Left colon (tissue), 2 donors: ENCODE results near the gene INF2. TPM values are rescaled to one million over a fixed set of nuclear protein-coding genes. Genes with fewer than 3 reads are reported as not detected.

ENCODE experiments used
- ATAC-seq: fragments of 200-7000 bp; cut with Tn5 transposase; one replicate; pipeline ENCODE4 v1.9.1; 2020; ENCODE audit warnings: mild to moderate bottlenecking, moderate library complexity
- DNase-seq, 2 donors: peaks; one replicate each; pipeline ENCODE4 v3.0.0-alpha.2; 2020
- intact Hi-C, 2 donors: fragments of 100-400 bp; cut with DNase I in 1 of 2; cut with micrococcal nuclease in 1 of 2; formaldehyde crosslinking; loops; one replicate each; pipeline versions ENCODE4 v1.11.2 to v1.14.0; 2022; cut with DNase I, micrococcal nuclease
- total RNA-seq, 2 donors: library from RNA; stranded (reverse); fragmentation: NEBNext Ultra II Directional; extraction: Animal tissue kit (Norgen Biotek cat#: 25700); gene quantifications; one replicate each; pipeline ENCODE4 v1.2.1, GENCODE V29; 2021
- donor health status: DM: no; HTN: no; CAD: no.
- donor health status: DM: yes; HTN: yes; CAD: no.

Gene INF2
- total RNA-seq, 2 donors from 2014 or later: 187 to 203 TPM

DNA sequence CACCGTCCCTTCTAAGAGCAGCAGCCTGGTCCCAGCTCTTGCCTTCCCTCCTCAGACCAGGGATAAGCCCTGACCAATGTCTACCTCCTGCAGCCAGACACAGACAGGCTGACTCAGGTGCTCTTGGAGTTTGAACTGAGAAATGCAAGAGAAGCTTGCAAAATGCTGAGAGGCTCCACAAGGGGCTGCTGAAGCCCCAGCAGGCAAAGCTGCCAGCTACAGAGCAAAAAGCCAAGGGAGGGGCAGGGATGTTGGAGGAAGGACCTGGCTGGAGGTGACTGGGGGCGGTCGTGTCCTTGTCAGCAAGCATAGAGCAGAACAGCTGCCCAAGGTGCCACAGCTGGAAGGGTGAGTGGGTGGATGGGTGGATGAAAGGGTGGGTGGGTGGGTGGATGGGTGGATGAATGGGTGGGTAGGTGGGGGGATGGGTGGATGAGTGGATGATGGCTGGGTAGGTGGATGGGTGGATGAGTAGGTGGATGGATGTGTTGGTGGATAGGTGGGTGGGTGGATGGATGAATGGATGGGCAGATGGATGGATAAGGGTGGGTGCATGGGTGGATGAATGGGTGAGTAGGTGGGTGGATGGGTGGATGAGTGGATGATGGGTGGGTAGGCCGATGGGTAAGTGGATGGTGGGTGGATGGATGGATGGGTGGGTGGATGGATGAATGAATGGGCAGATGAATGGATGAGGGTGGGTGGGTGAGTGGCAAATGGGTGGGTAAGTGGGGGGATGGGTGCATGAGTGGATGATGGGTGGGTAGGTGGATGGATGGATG lies 4.0 kb upstream of the INF2 start:
- DNase-seq (peak in 1 of 2 donors; percentile 24), ATAC-seq (no peak)
- intact Hi-C loops: no loop called here

DNA sequence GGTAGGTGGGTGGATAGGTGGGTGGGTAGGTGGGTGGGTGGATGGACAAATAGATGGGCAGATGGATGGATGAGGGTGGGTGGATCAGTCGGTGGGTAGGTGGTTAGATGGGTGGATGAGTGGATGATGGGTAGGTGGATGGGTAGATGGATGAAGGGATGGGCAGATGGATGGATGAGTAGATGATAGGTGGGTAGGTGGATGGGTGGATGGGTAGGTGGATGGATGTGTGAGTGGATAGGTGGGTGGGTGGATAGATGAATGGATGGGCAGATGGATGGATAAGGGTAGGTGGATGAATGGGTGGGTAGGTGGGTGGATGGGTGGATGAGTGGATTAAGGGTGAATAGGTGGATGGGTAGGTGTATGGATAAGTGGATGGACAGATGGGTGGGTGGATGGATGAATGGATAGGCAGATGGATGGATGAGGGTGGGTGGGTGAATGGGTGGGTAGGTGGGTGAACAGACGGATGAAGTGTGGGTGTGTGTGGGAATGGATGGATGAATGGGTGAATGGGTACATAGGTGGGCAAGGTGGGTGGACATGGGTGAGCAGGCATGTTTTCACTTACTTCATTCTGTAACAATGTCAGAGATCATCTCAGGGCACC lies 3.3 kb upstream of the INF2 start:
- ATAC-seq (no peak), DNase-seq (no peak)
- intact Hi-C loops: no loop called here

DNA sequence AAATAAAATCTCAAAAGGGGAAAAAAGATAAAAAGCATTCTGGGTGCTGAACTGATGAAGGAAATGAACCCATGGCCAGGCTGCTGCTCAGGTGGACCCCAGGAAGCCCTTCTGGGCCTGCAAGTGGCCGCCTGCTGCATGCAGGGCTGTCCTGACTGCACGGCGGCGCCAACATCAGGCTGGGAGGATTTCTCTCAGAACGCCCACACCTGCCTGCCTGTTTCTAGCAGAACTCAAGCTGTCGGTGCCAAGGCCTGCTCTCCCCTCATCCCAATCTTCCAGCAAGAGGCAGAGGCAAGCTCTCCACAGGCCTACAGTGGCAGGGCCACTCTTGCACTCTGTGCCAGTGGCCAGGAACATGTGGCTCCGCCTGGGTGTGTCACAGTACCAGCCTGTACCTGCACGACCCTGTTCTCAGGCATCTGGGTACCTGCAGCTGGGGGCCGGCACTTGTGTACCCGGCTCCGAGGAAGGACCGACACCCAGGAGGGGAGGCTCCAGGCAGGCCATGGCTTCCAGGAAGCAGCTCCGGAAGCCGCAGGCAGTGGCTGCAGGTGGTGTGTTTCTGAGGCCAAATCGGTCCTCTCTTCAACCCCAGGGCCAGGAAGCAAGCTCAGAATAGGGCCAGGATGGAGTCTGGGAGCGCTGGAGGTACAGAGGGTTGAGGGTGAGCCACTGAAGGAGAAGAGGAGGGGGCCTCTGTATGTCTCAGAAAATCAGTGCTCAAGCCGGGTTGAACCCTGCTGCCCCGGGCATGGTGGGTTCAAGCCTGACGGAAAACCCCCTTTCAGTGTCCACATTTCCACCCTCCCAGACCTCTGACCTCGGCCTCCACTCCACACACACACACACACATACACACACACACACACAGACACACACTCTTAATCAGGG lies 2.5 kb upstream of the INF2 start:
- DNase-seq (peak; percentile 57 to 81), ATAC-seq (peak; percentile 6)
- intact Hi-C loops: no loop called here

DNA sequence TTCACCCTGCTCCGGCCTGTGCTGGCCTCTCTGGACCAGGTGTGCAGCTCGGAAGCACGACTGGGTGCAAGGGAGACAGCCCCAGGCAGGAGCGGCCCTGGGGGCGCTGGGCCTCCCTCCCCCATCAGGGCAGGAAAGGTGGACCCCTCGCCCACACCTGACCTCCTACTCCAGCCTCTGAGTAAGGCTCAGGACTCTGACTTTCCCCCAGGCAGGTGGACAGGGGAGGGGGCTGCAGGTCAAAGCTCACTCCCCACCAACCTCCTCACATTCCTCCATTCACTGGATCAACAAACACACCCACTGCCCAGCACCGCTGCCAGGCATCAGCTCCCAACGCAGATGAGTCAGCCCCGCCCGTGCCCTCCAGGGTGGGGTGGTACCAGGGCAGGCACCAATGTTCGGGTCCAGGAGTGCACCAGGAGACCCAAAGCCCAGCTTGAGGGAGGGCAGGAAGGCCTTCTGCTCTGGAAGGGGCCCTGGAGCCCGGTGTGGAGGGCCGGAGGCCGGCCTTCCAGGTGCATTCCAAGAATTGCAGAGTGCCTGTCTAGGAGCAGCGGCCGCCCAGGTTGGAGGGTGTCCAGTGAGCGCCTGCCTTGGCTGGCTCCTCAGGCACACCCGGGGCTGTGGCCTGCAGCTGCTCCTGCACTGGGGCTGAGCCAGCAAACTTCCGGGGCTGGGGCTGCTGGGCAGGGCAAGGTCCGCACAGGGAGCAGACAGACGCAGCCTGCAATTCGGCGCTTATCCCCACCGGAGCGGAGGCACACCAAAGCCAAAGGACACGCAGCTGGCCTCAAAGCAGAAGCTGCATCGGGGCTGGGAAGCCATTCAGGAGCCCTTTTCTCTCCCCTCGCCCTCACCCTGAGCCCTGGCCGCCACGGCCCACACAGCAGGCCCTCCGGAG lies 1.6 kb upstream of the INF2 start:
- intact Hi-C loops: no loop called here
- DNase-seq (peak; percentile 91 to 95), ATAC-seq (peak; percentile 74)

DNA sequence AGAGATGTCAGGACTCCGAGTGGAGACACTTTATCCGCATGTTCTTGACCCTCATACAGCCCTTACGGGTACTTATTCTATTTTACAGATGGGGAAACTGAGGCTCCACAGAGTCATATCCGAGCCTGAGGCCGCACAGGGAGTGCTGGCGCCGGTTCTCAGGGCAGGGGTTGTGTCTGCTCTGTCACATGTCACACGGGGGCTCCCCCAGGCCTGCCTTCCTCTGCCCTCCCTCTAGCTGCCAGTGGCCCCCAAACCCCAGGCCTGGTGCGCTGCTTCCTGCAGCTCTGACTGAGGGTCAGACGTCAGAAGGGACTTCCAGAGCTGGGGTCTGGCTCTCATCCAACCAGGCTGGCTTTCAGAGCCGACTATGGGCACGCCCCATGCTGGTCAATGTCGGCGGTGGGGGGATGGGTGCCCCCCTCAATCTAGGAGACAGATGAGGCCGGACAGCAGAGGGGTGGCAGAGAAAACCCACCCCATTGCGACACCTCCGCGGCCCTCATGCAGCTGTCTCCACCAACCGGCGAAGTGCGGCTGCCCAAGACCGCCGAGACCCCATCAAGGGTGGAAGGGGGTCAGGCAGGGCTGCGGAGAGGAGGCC lies 811 bp upstream of the INF2 start:
- DNase-seq (peak; percentile 77 to 81), ATAC-seq (peak; percentile 27)
- intact Hi-C loops: no loop called here

DNA sequence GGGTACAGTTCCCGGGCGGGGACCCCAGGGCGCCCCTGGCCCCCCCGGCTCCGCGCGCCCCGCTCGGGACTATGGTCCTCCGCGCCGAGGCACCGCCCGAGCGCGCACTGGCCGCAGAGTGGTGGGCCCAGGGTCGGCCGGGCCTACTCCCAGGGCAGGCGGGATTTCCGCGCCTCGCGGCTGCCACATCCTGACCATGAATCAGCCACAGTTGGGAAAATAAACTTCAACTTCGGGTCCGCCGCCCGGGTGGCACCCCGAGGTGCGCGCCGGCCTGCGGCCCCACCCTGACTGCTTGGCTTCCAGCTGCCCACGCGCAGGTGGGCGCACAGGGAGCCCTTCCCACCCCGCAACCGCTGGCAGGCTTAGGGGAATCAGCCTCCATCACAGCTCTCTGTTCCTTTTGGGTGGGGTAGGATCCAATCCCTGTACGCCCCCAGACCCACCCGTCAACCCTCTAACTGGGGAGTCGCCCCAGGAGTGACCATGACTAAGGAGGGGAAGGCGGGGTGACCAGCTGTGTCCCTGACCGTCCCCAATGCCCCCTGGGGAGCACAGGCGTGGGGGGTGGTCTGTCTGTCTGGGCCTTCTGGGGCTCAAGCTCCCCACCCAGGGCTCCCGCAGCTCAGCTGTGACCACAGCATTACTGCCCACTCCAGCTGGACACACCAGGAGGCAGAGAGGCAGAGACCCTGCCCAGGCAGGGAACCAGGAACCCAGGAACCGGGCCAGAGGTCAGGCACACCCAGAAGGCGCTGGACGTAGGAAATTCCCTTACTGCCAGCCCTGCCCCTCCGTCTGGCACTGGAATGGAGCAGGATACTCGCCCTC lies 678 bp downstream of the INF2 start:
- DNase-seq (peak; percentile 78 to 79), ATAC-seq (peak; percentile 39)
- intact Hi-C loops: no loop called here

DNA sequence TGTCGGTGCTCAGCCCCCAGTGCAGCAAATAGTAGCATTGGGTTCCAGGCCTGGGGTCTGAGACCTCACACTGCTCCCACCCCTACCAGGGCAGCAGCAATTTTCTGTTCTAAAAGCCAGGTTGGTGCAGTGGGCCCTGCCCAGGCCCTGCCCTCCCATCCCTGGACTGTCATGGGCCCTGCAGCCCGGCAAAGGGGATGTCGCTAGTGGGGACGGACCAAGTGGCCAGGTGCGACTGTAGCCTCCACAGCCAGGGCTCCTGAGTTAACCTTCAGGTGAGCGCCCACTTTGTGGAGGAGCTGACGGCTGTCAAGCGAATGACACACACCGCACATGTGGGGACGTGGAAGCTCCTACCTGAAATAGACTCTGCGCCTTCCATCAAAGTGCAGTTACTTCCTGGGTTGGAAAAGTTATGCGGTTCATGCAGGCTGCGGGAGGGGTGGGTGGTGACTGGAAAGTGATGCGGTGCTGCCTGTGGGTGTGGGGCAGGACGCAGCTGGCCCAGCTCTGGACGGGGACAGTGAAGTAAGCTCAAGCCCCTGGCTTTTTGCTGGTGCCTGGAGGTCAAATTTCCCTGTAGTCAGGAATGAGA lies 1.5 kb downstream of the INF2 start:
- DNase-seq: no peak
- intact Hi-C loops: no loop called here
- ATAC-seq: no peak

DNA sequence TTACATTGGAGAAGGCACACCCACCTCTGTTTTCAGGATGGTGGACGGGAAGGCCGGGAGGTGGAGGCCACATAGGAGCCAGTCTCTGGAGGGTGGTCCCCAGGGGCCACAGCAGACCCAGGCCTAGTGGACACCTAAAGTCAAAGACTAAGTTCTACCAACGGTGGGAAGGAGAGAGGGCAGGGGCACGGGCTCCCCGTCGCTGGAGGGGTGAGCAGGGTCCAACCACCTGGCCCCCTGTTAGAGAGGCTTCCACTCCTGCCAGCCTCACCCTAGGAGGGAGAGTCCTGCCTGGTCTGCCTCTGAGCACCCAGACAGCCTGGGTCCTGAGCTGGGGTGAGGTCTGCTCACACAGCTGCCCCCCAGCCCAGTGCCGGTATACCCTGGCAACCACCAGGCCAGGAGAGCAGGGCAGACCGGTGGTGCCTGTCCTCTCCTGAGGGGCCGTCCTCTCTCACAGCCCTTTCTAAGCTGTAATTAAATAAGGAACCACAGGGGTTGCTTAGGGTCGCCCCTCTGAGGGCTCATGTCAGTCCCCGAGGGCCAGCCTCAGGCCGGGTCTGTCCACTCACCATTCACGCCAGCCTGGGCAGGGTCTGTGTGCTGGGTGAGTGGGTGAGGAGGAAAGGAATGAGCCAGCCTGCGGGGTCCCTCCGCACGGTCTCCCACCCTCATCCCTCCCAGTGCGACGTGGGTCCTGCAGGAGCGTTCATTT lies 2.3 kb downstream of the INF2 start:
- intact Hi-C loops: no loop called here
- no peak for DNase-seq
- ATAC-seq: no peak

DNA sequence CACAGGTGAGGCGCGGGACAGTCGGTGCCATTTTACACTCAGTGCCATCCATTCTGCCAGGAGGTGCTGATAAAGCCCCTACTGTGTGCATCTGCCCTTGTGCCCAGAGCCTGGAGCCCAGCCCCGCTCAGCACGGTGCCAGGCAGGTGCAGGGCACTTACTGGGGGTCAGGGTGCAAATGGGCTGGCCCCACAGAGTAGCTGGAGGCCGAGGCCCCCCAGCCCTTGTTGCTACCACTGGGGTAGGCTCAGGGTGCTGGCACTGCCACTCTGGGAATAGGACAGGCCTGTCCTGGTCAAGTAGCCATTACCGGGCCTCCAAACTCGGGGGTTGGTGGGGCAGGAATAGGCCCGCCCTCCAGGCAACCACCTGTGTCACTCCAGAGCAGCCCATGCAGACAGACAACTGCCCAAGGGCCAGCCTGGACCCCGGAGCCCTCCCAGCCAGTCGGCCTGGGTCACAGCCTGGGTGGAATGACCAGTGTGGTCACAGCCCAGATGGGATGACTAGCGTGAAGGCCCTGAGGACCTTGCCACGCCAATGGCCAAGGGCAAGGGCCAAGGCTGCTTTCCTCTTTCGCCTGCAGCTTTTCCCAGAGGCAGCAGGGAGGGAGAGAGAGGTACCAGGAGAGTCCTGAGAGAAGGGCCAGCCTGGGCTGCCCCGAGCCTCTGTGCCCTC lies 3.0 kb downstream of the INF2 start:
- no peak for DNase-seq
- intact Hi-C loops: no loop called here
- no peak for ATAC-seq

DNA sequence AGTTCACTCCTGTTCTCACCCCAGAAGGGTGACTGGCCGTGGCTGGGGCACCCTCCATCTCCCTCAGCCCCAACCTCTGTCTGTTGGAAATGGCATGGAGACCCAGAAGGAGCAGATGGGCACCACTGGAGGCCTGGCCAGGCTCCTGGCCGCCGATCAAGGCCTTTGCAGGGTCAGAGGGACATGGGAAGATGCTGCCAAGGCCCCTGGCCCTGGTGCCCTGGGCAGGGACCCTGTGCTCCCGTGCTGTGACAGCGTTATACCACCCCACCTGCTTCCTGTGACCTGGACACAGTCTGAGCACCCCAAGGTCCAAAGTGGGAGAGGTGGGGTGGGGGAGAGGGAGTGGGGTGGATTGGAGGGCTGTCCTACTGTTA lies 3.5 kb downstream of the INF2 start:
- no peak for DNase-seq
- ATAC-seq: no peak

DNA sequence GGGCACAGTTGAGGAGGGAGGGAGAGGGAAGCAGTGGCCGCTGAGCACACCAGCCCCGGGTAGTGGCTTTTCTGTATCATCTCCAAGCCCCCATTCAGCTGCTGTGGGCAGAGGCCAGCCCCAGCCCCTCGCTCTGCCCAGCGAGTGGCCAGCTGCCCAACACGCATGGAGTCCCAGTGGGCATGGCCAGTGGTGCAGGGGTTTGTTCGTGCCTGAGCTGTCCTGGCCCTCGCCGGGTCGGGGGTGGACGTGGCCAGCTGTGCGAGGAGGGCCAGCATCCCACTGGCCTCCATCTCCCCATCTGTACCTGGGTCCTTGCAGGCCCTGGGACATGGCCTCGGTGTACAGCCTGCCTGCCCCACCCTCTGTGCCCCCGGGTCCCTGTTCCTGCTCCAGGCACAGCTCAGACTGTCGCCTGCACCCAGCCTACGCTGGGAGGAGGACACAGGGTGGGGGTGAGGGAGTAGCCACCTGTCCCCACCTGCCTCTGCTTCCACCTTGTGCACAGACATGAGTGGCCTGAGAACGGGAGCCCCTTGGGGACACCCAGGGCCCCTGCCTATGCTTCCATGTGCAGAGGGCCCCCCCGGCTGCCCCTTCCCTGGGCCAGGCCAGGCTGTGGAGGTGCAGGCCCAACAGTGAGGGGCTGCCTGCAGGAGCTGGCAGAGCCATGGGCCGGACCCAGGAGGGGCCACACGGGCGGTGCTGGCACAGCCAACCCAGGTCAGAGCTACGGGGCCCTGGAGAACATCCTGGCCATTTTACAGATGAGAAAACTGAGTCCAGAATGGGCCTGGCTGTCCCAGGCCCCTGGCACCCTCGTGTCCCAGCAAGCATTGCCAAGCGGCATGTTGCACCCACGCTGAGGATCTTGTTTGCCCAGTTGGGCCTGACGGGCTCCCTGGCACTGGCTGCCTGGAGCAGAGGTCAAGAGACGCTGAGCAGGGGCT lies 4.3 kb downstream of the INF2 start:
- intact Hi-C loops: no loop called here
- ATAC-seq (no peak), DNase-seq (no peak)

More for the DNA sequence above, 3.5 kb downstream of the INF2 start:
- intact Hi-C loops: no loop called here

DNA sequence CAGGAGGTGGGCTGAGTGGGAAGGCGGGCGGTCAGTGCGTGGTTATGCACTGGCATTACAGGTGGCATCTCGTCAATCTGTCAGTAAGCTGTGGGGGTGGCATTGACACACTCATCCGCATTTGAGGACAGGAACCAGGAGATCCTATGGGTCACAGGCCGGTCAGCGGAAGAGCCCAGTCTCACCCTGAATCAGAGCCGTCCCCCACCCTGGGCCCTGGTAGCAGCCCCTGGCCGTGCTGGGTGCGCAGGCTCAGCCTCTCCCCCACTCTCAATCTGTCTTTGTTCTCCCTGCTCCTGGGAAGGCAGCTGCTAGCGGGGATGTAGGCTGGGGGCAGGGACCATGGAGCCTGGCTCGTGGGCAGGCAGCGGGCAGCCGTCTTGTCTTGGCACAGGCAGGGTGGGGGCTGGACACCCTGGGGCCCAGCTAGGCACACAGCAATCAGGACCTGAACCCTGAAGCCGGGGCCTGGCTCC lies 5.1 kb downstream of the INF2 start:
- ATAC-seq: no peak

DNA sequence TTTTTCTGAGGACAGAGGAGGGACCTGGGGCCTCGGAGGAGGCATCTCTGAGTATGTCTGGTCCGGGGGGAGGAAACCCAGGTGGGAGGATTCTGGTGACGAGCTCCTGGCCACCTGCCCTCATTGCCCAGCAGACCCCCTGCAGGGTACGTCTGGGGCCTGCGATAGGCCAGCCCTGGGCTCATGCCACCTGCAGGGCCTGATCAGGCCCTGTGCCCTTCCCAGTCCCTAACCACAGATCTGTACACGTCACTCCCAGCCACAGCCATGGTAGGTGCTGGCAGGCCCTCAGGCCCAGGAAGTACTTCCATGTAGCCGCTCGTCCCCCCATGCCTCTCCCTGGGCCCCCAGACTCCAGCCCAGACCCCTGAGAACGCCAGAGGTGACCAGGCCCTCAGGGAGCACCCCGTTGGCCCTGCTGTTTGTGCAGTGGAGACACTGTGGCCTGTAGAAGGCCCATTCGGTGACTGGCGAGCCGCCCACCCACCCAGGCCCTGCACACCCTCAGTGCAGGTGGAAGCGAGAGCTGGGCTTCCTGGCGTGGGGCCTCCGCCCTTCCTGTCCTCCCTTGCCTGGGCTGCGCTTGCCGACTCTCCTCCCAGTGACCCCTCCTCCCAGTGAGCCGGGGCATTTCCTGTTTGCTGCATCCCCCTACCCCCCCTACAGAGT lies 5.7 kb downstream of the INF2 start:
- intact Hi-C loops: no loop called here
- DNase-seq (no peak), ATAC-seq (no peak)

More for the DNA sequence above, 5.1 kb downstream of the INF2 start:
- intact Hi-C loops: no loop called here
- DNase-seq: no peak

DNA sequence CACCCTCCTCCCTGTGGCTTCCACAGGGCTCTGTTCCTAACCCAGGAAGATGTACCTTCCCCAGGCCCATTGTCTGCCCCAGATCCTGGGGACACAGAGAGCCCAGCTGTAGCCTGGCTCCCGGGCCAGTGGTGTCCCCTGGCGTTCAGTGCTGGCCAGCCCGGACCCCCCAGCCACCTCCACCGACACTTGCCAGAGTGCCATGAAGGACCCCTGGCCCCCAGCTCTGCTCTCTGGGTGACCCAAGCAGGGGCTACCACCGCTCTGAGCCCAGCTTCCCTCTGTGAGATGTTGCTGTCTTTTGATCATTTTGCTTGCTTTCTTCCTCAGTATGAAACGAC lies 6.2 kb downstream of the INF2 start:
- no peak for DNase-seq
- intact Hi-C loops: no loop called here
- no peak for ATAC-seq
